Astrocyte of the cerebellum (primary cell): ENCODE results near the gene TMED3.

Experiments
- DNase-seq: peaks from one replicate; pipeline ENCODE4 v3.0.0-alpha.2; 2011; ENCODE audit warnings: low read depth
- H3K4me3 ChIP-seq: 2 replicates; pipeline ENCODE4 v1.5.1; 2011; ENCODE audit warnings: mild to moderate bottlenecking, low read depth, low read length, moderate library complexity
- in situ Hi-C: cut with HindIII; loops from 2 replicates; pipeline ENCODE4 v1.10.0; 2017; ENCODE audit warnings: low sequenced_read_pairs
- TF ChIP-seq, protein P1 (sequence below): IDR thresholded peaks from 2 replicates; pipeline ENCODE4 v1.5.1; 2012; ENCODE audit warnings: low read length, low read depth, moderate library complexity, mild to moderate bottlenecking; ENCODE audit errors: missing control alignments

The TMED3 gene

GRCh38 chr15:79299841-79300235 lies 11.1 kb upstream of the TMED3 start:
- in situ Hi-C loops, result no loop called here
- no peak for DNase-seq
- TF ChIP-seq, protein P1, sequence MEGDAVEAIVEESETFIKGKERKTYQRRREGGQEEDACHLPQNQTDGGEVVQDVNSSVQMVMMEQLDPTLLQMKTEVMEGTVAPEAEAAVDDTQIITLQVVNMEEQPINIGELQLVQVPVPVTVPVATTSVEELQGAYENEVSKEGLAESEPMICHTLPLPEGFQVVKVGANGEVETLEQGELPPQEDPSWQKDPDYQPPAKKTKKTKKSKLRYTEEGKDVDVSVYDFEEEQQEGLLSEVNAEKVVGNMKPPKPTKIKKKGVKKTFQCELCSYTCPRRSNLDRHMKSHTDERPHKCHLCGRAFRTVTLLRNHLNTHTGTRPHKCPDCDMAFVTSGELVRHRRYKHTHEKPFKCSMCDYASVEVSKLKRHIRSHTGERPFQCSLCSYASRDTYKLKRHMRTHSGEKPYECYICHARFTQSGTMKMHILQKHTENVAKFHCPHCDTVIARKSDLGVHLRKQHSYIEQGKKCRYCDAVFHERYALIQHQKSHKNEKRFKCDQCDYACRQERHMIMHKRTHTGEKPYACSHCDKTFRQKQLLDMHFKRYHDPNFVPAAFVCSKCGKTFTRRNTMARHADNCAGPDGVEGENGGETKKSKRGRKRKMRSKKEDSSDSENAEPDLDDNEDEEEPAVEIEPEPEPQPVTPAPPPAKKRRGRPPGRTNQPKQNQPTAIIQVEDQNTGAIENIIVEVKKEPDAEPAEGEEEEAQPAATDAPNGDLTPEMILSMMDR, result no peak
- no peak overlapping the region for H3K4me3 ChIP-seq

DNA sequence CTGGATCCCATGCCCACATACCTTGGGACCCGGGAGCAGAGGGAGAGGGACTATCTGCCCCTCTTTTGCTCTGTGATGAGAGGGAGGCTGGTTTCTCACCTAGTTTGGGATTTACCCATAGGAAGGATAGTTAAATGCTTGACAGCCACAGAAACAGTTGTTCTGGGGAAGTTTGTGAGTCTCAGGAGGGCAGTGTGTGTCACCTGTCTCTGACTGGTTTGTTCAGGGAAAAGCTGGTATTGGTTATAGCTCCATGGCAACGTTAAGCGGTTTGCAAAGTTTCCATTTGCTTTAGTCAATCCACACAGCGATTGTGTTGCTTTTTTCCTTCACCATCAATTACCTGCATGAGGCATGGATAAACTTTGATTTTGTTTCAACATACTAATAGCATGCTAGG lies 3.7 kb upstream of the TMED3 start:
- H3K4me3 ChIP-seq, result no peak overlapping the region
- DNase-seq, result no peak
- in situ Hi-C loops, result no loop called here
- TF ChIP-seq, protein P1, result no peak

DNA sequence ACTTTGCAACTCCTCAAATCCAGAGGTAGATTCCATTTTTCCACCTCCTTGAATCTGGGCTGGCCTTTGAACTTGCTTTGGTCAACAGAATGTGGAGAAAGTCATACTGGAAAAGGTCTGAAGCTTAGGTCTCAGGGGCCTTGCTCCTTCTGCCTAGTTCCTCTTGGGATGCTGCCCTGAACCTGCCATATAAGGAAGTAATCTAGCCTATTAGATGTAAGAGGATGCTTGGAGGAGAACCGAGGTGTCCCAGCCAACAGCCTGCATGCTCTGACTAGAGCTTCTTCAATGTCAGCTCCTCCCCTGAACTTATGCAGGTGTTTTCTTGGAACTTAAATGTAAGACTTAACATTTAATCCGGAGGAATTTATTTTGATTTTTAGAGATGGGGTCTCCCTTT lies 2.0 kb upstream of the TMED3 start:
- in situ Hi-C loops, result no loop called here
- TF ChIP-seq, protein P1, result no peak

GRCh38 chr15:79310612-79310984 lies 314 bp upstream of the TMED3 start:
- peak overlapping the region; percentile 89 for H3K4me3 ChIP-seq
- TF ChIP-seq, protein P1, result no peak
- in situ Hi-C loops, result no loop called here
- no peak for DNase-seq

More for the DNA sequence above, 2.0 kb upstream of the TMED3 start:
- no peak for DNase-seq
- no peak overlapping the region for H3K4me3 ChIP-seq

DNA sequence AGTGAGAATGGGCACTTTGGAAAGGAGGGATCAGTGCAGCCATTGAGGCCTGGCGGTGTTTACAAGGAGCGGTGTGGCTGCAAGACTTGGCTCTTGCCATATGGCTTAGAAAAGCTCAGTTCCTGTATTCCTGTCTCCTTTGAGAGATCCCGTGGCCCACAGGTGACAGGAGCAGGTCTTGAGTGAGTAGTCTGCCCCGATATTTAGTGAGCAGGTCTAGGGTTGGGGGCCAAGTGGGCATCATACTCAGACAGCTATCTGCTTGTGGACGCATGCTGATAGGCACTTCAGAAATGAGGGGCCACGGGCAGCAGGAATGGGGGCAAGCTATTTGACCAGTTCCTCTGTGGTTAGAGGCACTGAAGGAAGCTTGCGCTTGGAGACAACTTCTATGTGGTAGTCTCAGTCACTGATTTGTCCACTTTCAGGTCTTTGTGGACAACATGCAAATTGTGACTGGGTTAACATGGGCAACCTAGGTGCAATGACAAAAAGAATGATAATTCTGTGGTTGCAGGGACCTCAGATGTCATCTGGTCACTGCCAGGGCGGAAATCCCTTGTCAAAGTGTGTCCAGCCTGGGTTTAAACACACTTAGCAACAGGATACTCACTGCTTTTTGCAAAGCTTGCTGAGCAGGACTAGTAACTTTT lies 1.1 kb downstream of the TMED3 start:
- in situ Hi-C loops, result no loop called here

GRCh38 chr15:79314186-79314585 lies 3.3 kb downstream of the TMED3 start:
- H3K4me3 ChIP-seq, result no peak overlapping the region
- in situ Hi-C loops, result no loop called here
- DNase-seq, result no peak
- TF ChIP-seq, protein P1, result no peak

More for the DNA sequence above, 1.1 kb downstream of the TMED3 start:
- TF ChIP-seq, protein P1, result no peak
- no peak for DNase-seq
- H3K4me3 ChIP-seq, result peak overlapping the region; percentile 89
